UCSD-AML1 (cell line): ENCODE measurements around the gene PRPF40A.

Source experiments
- DNase-seq: peaks from one replicate; lab custom pipeline; 2025; ENCODE audit not compliant: unreplicated experiment; lab: John Stamatoyannopoulos, UW

Gene PRPF40A

DNA sequence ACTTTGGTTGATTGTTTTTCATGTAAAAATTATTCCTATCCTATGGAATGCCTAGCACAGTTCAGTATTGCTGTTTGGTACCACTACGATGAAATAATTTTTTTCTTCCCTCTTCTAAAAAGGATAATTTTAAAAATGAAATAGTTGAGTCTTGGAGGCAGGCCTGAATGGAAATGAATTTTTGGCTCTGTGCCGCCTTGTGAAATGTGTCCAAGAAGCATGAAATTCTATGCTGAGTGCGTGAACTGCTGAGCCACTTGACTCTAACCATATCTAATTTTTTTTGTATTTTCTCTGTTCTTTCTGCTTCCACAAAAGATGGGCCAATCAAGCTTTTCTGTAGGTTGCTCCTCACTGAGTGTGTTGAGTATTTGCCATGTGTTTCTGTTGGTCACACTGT, 95.0 kb downstream of the PRPF40A start:
- no peak for DNase-seq

DNA sequence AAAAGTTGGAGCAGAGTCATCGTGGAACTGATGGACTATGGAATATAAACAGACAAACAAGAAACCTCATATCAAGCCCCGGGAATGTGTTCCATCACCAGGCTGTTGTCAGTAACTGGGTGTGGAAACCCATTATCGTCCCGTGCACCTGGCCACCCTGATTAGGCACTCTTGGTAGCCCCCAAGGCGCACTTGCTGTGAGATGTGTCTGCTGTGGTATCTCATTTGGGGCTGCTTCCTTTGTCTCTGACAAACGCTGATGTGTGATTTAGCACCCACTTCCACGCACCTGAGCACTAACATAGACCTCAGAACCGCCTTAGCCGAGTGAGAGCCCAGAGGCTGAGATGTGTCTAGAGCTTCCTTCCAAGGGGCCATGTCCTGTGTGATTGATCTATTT, 96.3 kb downstream of the PRPF40A start:
- no peak for DNase-seq

DNA sequence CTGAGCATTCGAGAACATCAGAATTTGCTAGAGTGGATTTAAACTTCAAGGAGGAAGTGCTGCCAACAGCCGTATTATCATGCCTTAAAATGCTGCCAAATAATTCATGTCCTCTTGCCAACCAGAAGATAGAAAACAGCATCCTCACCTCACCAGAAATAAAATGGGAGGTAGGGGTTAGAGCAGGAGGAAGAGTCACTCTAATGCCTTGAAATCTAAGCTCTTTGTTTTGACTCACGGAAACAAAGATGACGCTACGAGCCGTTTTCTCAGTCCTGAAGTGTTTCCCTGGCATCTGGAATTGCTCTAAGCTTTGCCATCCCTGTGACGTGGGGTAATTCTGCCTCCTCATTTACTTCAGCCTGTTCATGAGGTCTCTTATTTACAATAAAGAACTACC, 97.1 kb downstream of the PRPF40A start:
- no peak for DNase-seq

DNA sequence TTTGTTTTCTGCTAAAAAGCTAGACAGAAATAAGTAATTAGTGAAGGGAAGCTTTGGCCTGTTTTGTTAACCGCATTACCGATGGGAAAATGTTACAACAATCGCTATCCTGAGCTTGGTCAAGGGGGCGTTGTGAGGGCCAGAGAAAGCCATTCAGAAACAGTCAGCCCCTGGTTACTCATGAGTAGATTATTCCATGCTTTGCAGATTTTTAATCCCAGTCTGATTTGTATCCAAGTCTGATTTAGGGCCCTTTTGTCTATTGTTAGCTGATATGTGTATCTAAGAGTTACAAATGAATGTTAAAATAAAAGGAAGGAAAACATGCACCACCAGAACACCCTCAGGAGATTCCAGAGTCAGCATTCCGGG, 99.1 kb downstream of the PRPF40A start:
- DNase-seq: no peak

DNA sequence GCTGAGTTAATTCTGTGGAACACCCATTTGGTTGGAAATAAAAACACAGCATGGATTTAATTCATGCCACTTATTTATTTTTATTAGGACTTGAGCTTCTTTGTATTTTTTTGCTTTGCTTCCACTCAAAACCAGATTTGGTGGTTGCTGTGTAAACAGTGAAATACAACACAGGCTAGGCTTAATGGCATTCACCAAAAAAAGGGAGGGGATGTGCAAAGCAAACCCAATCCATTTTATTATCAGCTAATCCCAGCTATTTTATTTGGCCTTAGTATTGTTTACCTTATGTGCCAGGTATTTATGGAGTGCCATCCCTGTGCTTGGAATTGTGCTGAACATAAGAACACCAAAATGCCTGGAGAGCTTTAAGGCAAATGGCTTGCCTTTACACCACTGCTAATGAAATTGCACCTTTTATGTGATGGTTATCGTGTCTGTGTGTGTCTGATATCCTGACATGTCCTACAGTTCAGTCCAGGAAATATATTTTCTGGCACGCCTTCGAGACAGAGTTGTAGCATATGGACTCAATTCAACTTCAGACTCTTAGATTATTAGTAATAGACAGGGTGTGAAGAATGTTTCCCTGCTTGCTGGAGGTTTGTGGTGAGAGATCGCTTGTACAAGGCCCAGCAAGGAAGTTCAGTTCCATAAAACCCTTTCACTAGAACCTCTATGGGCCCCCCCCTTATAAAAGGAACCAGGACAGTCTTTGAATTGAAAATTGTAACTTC, 99.6 kb downstream of the PRPF40A start:
- DNase-seq: no peak

DNA sequence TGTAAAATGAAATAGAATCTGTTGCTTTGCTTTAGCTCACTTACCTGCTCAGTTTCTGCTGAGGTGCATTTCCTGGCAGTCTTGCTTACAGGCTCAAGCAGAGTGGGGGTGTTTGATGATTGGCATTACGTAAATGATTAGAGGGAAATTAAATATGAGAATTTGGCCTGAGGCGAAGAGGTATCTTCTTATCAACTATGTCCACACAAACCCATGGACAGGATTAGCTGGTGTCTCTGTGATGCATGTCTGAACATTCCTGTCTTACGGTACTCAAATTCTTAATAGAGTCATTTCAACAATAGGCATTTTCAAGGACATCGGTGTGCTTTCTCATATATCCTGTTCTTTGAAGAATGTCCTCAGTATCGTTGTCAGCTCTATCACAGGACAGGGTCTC, 102.1 kb downstream of the PRPF40A start:
- no peak for DNase-seq

DNA sequence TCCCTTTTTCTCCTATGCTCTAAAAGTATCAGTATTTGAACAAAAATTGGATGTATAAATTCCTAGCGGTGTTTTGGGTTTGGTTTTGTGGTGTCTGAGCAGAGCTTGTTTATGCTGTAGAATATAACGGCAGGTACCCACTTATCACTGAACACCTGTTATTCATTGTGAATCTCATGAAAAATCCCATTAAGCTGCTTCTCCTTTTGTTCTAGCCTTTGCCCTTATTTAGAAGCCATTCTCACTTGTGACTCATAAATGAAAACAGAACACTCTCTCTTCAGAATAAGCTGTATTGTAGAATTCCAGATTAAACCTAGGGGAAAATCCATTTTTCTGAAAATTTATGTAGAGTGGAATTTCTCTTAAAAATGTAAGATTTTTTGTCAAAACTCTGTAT, 104.0 kb downstream of the PRPF40A start:
- DNase-seq: no peak

DNA sequence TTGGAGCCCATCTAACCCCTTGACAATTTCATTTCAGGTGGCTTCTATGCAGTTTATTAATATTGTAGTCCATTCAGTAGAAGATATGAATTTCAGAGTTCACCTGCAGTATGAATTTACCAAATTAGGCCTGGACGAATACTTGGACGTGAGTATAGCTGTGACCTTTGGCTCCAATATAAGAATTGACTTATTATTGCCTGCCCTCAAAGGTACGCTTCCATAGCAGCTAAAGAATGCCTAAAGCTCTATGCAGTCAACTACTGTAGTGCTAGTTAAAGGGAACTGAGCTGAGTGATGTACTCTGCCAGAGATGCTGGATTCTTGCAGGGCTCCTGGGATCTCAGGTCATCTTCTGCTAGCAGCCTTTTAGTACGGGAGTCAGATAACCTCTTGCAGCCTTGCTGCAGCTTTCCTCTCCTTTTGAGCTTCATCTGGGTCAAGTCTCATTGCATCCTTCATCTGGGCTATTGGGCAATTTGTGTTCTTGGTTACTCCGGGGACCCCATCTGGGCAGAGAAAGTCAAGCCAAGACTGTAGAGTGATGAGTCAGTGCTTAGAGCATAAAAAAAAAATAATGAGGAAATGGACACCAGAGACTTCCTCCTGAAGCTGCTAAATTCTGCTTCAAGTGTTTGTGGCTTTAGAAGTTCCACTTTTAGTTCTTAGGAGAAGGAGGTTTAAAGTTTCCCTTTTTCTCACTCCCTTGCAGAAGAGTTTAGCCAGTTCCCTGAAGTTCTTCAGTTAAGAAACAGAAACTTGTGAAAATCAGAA, 105.6 kb downstream of the PRPF40A start:
- DNase-seq: peak; percentile 55

DNA sequence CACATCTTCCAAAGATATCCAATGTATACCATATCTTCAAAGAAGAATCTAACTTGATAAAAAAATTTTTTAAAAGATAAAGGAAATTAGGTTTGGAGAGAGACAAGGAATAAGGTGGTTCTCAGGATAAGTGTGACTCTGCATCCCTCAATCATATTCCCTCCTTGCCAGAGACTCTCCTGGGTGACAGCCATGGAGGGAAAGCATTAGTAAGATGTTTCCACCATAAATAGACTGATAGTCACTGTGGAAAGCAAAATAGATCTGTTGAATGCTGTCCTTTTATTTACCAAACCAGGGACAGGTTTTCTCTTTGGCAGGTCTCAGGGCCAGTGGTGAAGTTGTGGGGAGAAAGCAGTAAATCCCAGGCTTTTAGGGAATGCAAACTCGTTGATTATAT, 107.6 kb downstream of the PRPF40A start:
- DNase-seq: no peak

DNA sequence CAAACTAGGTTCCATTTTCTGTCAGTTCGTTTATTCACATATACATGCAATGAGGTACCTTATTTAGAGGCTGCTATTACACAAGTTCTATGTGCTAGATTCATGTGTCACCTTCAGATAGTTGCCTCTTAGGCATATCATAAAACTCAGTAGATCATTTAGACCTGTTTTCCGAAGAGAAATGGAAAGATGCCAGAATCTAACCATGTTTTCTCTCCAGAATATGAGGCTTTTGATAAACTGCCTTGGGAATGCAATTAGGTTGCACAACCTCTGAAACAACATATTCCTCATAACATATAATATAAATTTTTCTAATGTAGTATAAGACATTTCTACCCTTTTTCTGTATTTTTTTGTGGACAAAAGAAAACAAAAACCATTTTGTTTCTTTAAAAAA, 108.1 kb downstream of the PRPF40A start:
- no peak for DNase-seq

DNA sequence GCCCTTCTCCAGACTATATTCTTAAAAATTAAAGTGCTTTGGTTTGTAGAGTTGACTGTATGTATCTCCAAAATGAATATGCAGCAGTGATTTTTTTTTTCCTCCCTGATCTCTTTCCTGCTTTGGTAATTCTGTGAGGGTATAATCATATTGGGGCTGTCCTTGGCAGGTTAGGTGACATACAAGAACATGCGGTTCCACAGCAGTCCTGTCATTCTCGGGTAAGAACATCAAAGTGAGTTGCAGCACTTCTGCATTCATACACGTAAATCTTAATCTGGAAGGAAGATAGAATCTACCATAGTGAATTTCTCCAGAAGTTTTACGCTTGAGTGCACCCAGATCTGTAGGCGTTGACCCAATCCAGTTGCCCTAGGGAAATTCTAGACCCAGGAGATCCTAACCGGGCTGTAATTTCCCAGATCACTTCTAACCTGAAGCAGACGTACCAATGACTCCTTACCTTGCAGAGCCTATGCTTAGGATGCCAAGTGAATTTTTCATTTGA, 109.4 kb downstream of the PRPF40A start:
- no peak for DNase-seq

DNA sequence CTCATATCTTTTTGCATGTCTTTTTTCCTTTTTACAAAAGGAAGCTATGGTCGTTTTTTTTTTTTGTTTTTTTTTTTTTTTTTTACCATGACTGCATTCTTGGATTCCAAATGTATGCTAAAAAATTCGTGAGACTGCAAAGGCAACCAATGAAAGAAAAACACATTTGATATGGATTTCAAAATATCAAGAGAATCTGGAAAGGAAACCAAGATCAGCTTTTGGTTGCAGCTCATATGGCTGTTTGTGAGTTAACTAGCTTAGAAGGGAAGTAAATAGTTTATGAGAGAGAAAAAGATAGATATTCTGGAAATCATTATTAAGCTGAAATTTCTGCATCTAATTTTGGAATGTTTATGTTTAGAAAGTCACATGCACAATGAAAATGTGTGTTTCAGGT, 110.3 kb downstream of the PRPF40A start:
- DNase-seq: no peak

DNA sequence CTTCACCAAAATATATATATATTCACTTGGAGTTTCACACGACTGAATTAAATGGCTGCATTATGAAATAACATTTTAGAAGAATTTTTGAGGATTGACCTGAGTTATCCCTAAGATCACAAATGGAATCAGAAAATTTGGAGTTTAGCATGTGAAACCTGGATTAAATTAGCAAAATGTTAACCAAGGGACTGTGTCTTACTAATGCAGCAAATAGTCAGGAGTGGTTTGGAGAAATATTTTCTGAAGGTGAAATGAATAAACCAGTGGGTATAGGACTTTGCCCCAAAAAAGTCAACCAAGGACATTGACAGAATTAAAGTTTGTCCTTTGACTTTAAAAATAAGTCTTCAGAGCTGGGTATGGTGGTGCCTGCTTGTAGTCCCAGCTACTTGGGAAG, 111.2 kb downstream of the PRPF40A start:
- DNase-seq: no peak

DNA sequence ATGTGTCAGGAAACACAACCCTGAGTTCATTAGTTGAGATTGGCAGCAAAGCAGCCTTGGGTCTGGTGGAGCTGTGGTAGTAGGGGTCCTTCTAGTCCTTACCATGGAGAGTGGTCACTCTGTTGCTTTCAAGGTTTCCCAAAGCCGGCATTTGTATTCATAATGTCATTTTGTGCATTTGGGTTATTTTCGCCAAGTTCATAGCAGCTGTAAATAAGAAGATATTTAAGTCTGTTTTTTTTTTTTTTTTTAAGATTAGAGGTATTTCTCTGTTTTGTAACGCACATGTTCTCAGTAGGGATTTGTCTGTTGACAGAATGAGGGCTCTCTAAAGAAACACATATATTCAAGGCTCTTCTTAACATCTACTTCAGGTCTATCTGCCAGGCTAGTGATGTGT, 114.1 kb downstream of the PRPF40A start:
- no peak for DNase-seq

DNA sequence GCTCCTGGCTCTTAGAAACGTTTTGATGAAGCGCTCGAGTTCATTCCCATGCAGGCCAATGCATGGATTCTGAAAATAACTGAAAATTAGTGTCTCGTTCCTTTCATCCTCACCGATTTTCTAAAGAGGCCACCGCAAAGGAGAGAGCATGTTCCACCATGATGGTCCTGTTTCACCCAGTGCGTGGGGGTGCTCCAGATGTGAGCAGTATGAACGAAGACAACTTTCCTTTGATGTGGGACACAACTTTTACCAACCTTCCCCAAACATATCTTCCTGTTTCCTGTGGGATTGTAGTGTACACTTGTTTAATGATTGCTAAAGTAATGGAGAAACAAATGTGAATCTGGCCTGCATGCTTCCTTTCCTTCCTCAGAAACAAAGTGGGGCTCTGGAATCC, 114.5 kb downstream of the PRPF40A start:
- DNase-seq: no peak
